ENCODE results near the gene RAD51B.
A peak's percentile ranks its signal among the peaks of the same experiment; 100 is the strongest.

RAD51B gene

GRCh38 chr14:68173227-68173972, 353.8 kb downstream of the RAD51B start:
- TF ChIP-seq, protein P1, sequence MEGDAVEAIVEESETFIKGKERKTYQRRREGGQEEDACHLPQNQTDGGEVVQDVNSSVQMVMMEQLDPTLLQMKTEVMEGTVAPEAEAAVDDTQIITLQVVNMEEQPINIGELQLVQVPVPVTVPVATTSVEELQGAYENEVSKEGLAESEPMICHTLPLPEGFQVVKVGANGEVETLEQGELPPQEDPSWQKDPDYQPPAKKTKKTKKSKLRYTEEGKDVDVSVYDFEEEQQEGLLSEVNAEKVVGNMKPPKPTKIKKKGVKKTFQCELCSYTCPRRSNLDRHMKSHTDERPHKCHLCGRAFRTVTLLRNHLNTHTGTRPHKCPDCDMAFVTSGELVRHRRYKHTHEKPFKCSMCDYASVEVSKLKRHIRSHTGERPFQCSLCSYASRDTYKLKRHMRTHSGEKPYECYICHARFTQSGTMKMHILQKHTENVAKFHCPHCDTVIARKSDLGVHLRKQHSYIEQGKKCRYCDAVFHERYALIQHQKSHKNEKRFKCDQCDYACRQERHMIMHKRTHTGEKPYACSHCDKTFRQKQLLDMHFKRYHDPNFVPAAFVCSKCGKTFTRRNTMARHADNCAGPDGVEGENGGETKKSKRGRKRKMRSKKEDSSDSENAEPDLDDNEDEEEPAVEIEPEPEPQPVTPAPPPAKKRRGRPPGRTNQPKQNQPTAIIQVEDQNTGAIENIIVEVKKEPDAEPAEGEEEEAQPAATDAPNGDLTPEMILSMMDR (conservative IDR thresholded peaks at IDR 0.05; ENCODE audit: low read depth): no peak
- no peak for DNase-seq (ENCODE audit: low spot score)
- ChIA-PET POLR2A (ENCODE audit: low non-redundant PET) (no interaction called here), CTCF (interaction anchor here (0.5 kb wide), 1 partner anchor 670 kb away, joined by 3 read pairs; no protein-coding TSS in a partner anchor)
- H3K27ac ChIP-seq: no peak overlapping the region

DNA sequence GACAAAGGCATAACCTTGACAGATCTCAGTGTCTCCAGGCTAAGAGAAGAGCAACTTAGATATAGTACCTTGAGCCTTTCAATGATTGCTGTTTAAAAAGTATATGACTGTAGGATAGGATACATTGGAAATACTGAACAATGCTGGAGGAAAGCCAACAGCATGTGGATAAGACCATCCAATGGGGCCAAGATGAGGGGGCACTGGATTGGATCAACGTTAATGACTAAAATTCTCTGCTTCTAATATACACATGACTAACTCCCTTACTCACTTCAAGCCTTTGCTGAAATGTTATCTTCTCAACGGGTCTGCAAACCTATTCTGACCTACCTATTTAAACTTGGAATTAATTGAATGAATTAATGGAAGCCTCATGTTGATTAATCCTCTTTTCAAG, 354.9 kb downstream of the RAD51B start:
- CTCF ChIA-PET: interaction anchor here (1.0 kb wide), 1 partner anchor 601 kb away, joined by 3 read pairs; no protein-coding TSS in a partner anchor
- DNase-seq (ENCODE audit: low spot score): no peak
- H3K27ac ChIP-seq: no peak overlapping the region
- POLR2A ChIA-PET (ENCODE audit: low non-redundant PET): no interaction called here
- TF ChIP-seq, protein P1 (conservative IDR thresholded peaks at IDR 0.05; ENCODE audit: low read depth): no peak

DNA sequence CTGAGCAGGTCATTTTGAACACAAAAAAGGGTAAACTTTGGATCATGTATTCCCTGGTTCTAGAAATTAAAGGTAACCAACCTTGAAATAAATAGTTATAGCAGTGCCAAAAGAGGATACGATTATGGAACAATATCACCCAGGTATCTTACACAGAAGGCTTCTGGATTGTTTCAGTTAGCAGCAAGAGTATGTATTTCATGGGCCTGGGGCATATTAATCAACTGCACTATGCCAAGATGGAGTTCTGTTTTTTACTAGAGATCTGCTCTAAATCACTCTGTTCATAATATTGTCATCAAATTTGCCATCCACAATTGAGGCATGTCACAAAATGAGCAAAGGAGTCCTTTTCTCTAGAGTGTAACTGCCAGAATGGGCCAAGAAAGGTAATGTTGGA, 357.1 kb downstream of the RAD51B start:
- TF ChIP-seq, protein P1 (conservative IDR thresholded peaks at IDR 0.05; ENCODE audit: low read depth): no peak
- H3K27ac ChIP-seq: no peak overlapping the region
- CTCF ChIA-PET: no interaction called here
- no peak for DNase-seq (ENCODE audit: low spot score)
- POLR2A ChIA-PET (ENCODE audit: low non-redundant PET): no interaction called here

- POLR2A ChIA-PET (ENCODE audit: low non-redundant PET): no interaction called here
- no peak overlapping the region for H3K27ac ChIP-seq
- CTCF ChIA-PET: interaction anchor here (0.6 kb wide), 2 partner anchors 42 to 233 kb away, joined by 3 read pairs; no protein-coding TSS in a partner anchor
- DNase-seq (ENCODE audit: low spot score): no peak
- TF ChIP-seq, protein P1 (conservative IDR thresholded peaks at IDR 0.05; ENCODE audit: low read depth): no peak
These were observed 358.1 kb downstream of the RAD51B start for GRCh38 chr14:68177728-68178127.

- TF ChIP-seq, protein P1 (conservative IDR thresholded peaks at IDR 0.05; ENCODE audit: low read depth): no peak
- DNase-seq (ENCODE audit: low spot score): no peak
- CTCF ChIA-PET: interaction anchor here (0.6 to 0.7 kb wide), 2 partner anchors 152 to 234 kb away, joined by 3 to 6 read pairs; no protein-coding TSS in a partner anchor
- H3K27ac ChIP-seq: no peak overlapping the region
- POLR2A ChIA-PET (ENCODE audit: low non-redundant PET): no interaction called here
These were observed 358.7 kb downstream of the RAD51B start for GRCh38 chr14:68178282-68178681.

- DNase-seq (ENCODE audit: low spot score): peak; percentile 24
These were observed 362.1 kb downstream of the RAD51B start for GRCh38 chr14:68181519-68182326.

More at GRCh38 chr14:68181519-68182326, 362.1 kb downstream of the RAD51B start:
- TF ChIP-seq, protein P1 (conservative IDR thresholded peaks at IDR 0.05; ENCODE audit: low read depth): no peak
- no peak overlapping the region for H3K27ac ChIP-seq
- POLR2A ChIA-PET (ENCODE audit: low non-redundant PET): no interaction called here
- CTCF ChIA-PET: no interaction called here

Measured in RWPE1 (cell line).